ENCODE results near the gene RTN4R. TPM values are rescaled to one million over a fixed set of nuclear protein-coding genes. Genes with fewer than 3 reads are reported as not detected.

RTN4R gene
- total RNA-seq, 1 experiment from 2014 or later = 12.2 TPM

DNA sequence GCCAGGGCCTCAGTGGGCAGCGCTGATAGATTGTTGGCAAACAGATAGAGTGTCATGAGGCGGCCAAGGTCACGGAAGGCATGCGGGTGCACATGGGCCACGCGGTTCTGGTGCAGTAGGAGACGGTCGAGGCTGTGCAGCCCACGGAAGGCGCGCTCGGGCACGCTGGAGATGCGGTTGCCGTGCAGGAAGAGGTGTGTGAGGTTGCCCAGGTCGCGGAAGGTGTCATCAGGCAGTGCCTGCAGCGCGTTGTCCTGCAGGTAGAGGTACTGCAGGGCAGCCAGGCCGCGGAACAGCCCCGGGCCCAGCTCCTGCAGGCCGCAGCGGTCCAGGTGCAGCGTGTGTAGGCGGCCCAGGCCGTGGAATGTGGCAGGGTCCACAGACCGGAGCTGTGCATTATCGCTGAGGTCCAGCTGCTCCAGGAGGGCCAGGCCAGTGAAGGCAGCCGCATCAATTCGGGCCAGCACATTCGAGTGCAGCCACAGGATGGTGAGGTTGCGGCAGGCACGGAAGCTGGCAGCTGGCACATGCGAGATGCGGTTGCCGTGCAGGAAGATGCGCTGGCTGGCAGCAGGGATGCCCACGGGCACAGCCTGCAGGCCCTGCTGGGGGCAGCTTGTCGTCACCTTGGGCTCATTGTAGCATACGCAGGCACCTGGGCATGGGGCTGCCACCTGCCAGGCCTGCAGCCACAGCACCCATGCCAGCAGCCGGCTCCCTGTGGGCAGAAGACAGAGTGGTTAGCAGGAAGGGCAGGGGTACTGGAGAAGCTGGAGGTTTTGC lies 25.5 kb downstream of the RTN4R start:
- ChIA-PET CTCF (no interaction called here), POLR2A (ENCODE audit: unreplicated experiment) (no interaction called here)
- no peaks in the 10 kb centered on the region for H3K27me3 ChIP-seq (ENCODE audit: low read length)
- no peak overlapping the region for H2AFZ ChIP-seq (ENCODE audit: low read length)
- H3K27ac ChIP-seq (ENCODE audit: low read length) = no peak overlapping the region
- DNase-seq (no peak), ATAC-seq (no peak)
- H3K9me3 ChIP-seq (ENCODE audit: low read length) = no peaks in the 10 kb centered on the region
- H3K4me2 ChIP-seq (ENCODE audit: low read length) = no peak overlapping the region
- H3F3A ChIP-seq (ENCODE audit: low read length, unreplicated experiment) = no peaks in the 10 kb centered on the region
- no peaks in the 10 kb centered on the region for H4K20me1 ChIP-seq (ENCODE audit: low read length)
- intact Hi-C loops (cut with micrococcal nuclease) = no loop called here
- TF ChIP-seq, protein P1, sequence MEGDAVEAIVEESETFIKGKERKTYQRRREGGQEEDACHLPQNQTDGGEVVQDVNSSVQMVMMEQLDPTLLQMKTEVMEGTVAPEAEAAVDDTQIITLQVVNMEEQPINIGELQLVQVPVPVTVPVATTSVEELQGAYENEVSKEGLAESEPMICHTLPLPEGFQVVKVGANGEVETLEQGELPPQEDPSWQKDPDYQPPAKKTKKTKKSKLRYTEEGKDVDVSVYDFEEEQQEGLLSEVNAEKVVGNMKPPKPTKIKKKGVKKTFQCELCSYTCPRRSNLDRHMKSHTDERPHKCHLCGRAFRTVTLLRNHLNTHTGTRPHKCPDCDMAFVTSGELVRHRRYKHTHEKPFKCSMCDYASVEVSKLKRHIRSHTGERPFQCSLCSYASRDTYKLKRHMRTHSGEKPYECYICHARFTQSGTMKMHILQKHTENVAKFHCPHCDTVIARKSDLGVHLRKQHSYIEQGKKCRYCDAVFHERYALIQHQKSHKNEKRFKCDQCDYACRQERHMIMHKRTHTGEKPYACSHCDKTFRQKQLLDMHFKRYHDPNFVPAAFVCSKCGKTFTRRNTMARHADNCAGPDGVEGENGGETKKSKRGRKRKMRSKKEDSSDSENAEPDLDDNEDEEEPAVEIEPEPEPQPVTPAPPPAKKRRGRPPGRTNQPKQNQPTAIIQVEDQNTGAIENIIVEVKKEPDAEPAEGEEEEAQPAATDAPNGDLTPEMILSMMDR (conservative IDR thresholded peaks at IDR 0.05; ENCODE audit: low read depth, low read length) = no peak
- TF ChIP-seq EZH2phosphoT487 (IDR thresholded peaks at IDR 0.05; ENCODE audit: borderline replicate concordance, low read length) (no peak), EZH2 (IDR thresholded peaks at IDR 0.05; ENCODE audit: low read length, unreplicated experiment) (no peak)
- peaks cover 4% of the 10 kb centered on the region; the same call in 1 of the 2 replicates for H3K4me1 ChIP-seq (ENCODE audit: insufficient read depth, low read length)
- H3K79me2 ChIP-seq (ENCODE audit: low read length) = no peaks in the 10 kb centered on the region
- no peak overlapping the region for H3K9ac ChIP-seq (ENCODE audit: low read length)
- no peaks in the 10 kb centered on the region for H3K36me3 ChIP-seq (ENCODE audit: low read depth, low read length)
- no TSS peak for BruUV-seq (replicated peaks)
- no peak overlapping the region for H3K4me3 ChIP-seq (ENCODE audit: low read length)
- no peaks in the 10 kb centered on the region for H3K9me2 ChIP-seq (replicated peaks; ENCODE audit: low read length)

DNA sequence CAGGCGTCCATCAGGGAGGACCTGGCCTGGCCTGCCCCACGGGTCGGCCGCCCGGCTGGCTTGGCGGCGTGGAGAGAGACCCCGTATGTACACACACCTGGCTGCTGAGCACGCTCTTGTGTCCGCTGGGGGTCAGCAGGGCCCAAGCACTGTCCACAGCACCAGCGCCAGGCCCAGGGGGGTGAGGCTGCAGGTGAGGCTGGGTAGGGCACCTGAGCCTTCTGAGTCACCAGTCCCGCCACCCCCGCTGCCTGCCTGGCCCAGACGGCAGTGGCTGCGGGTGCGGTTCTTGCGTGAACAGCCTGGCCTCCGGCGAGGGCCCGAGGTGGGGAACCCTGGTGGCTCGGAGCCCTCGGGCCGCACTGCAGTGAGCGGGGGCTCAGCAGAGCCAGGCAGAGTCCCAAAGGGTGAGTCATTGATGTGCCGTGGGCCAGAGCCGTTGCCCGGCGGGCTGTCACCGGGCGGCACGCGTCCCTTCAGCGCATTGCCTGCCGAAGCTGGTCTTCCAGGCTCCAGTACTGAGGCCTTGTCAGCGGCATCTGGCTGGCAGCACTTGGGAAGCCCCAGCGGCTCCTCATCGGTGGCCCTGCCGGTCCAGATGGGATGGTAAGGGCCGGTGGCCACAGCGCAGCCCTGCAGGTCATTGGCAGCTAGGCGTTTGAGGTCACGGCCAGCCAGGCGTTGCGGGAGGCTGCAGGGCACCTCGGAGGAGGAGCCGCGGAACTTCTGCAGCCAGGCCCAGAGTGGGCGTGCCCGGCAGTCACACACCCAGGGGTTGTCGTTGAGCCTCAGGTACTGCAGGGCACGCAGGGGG lies 26.3 kb downstream of the RTN4R start:
- Histone ChIP-seq H3F3A (ENCODE audit: low read length, unreplicated experiment) (no peaks in the 10 kb centered on the region), H4K20me1 (ENCODE audit: low read length) (no peaks in the 10 kb centered on the region), H3K27ac (ENCODE audit: low read length) (no peak overlapping the region), H3K4me1 (ENCODE audit: insufficient read depth, low read length) (peaks cover 4% of the 10 kb centered on the region; the same call in 1 of the 2 replicates), H3K9me2 (replicated peaks; ENCODE audit: low read length) (no peaks in the 10 kb centered on the region), H3K4me2 (ENCODE audit: low read length) (no peak overlapping the region), H2AFZ (ENCODE audit: low read length) (no peak overlapping the region), H3K4me3 (ENCODE audit: low read length) (no peak overlapping the region), H3K9me3 (ENCODE audit: low read length) (no peaks in the 10 kb centered on the region), H3K27me3 (ENCODE audit: low read length) (no peaks in the 10 kb centered on the region), H3K36me3 (ENCODE audit: low read depth, low read length) (no peaks in the 10 kb centered on the region), H3K79me2 (ENCODE audit: low read length) (no peaks in the 10 kb centered on the region), H3K9ac (ENCODE audit: low read length) (no peak overlapping the region)
- ATAC-seq = no peak
- ChIA-PET CTCF (no interaction called here), POLR2A (ENCODE audit: unreplicated experiment) (no interaction called here)
- intact Hi-C loops (cut with micrococcal nuclease) = no loop called here
- TF ChIP-seq EZH2phosphoT487 (IDR thresholded peaks at IDR 0.05; ENCODE audit: borderline replicate concordance, low read length) (no peak), EZH2 (IDR thresholded peaks at IDR 0.05; ENCODE audit: low read length, unreplicated experiment) (no peak)
- TF ChIP-seq, protein P1 (conservative IDR thresholded peaks at IDR 0.05; ENCODE audit: low read depth, low read length) = no peak
- no peak for DNase-seq
- BruUV-seq (replicated peaks) = no TSS peak

All from PC-3 (cell line).